Skin epidermis (tissue), 12 donors: ENCODE results near the gene ENPP3.
A peak's percentile ranks its signal among the peaks of the same experiment; 100 is the strongest.

Experiments
- H3K27ac ChIP-seq, 21 experiments: fragments of 200-600 bp; sonication (generic) in 11 of 21; one replicate each; pipeline ENCODE4 v1.5.0; 2020; ENCODE audit warnings: mild to moderate bottlenecking in 3 of 21, inconsistent platforms in 2 of 21, moderate library complexity in 2 of 21
- H3K4me3 ChIP-seq, 7 experiments: fragments of 200-600 bp; sonication (generic) in 2 of 7; one replicate each; pipeline ENCODE4 v1.5.0; 2020; ENCODE audit warnings: inconsistent platforms in 2 of 7, mild to moderate bottlenecking in 2 of 7, moderate library complexity in 1 of 7

The ENPP3 gene

DNA sequence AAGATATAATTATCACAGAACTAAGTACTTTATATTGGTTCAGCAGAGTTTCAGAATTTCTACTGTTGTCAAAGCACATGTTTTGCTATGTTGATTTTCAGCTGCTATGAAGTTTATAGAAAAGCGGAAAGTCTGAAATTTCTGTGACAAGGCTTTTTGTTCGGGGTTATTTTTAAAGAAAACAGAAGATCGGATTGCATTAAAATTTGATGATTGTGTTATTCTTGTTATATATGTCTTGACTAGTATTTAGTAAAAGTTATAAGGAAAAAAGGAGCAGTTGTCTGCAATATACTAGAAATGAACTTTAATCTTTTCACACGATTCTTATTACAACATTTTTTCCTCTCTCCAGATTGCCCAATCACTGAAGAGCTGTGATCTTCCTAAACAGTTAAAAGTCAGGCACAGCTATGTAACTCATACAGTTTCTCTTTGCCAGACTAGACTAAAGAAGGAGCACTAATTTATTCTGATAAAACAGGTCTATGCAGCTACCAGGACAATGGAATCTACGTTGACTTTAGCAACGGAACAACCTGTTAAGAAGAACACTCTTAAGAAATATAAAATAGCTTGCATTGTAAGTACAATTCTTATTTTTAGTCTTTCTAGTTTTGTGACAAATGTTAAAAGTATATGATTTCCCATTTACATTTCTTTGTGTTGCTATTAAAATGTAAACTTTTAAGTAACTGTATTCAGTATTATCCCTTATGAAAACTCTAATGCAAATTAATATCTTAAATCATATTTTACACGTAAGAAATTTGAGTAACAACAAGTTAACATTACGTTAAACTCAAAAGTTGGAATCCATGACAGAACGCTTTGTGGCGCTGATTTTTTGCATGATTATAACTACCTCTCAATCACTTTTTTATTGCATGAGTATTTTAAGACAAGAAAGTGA, at the start of gene ENPP3:
Gene ENPP3 (plus strand): TSS at position 423 of the 913 bp plus-strand sequence. CDS start 83 bp downstream, at position 506.
- Histone ChIP-seq H3K27ac (no peak within 1 kb of the TSS), H3K4me3 (no peak within 1 kb of the TSS)

DNA sequence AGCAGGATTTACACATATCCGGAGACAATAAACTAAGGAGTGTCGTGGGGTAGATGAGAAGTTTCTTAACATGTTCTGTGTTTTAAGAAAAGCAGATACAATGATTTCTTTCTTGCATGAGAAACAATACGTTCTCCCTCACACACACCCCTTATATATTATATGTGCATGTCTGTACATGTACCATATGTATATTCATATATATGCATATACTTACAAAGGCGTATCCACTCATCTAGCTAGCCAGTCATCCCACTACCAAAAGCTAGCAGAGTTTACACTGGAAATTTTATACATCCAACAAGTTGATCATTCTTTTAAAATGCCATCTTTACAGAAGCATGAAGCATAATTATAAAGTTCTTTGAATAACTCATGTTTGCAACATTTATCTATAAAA, 49.2 kb upstream of the ENPP3 start:
- Histone ChIP-seq H3K4me3 (no peak overlapping the region), H3K27ac (no peak overlapping the region)

DNA sequence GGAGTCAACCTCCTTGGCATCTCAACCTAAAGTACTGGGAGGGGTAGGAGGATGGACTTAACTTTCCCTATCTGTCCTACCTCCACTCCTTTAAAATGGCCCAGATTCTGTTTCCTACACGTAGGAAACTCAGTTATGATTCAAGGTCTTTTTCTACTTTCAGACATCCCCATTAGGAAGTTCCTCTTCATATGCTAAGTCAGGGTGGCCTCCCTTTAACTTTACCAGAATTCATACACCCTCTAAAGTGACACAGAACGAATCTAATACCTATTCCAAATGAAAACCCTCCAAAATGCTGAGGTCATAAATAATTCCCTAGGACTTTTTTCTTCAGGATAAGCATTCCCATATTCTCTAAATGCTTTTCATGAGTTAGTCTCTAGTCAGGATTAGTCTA, 48.5 kb upstream of the ENPP3 start:
- Histone ChIP-seq H3K4me3 (no peak overlapping the region), H3K27ac (no peak overlapping the region)

DNA sequence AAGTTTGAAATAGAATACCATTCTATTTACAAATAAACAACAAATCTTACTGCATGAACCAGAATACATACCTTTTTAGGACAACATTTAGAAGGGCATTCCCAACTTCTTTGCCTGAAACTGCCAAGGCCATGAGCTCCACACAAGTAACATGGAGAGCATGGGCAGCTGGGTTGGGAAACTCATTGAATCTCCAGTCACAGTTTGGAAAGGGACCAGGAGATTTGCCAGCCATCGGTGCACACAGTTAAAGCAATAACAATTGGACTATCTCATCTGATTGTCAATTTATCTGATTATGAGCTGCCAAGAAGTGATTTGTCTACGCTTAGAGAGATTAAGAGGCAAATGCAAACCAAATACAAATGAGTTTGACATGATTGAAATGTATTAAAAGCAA, 44.2 kb upstream of the ENPP3 start:
- Histone ChIP-seq H3K27ac (no peak overlapping the region), H3K4me3 (no peak overlapping the region)

DNA sequence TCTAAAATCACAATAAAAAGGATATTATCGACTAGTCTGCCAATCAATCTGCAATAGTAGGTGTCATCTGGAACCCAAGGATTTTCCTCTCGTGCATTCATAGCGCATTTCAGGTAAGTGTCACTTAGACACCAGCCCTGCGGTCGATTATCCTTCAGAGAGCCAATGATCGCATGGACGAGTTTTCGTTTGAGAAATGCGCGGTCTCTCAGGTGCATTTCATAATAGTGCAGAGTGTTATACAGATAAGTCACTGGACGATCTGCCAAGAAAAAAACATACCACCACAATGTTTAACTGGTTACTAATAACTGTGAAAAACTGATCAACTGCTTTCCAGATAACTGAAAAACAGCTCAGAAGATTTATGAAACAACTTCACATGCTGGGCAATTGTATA, 43.0 kb upstream of the ENPP3 start:
- Histone ChIP-seq H3K4me3 (no peak overlapping the region), H3K27ac (no peak overlapping the region)

DNA sequence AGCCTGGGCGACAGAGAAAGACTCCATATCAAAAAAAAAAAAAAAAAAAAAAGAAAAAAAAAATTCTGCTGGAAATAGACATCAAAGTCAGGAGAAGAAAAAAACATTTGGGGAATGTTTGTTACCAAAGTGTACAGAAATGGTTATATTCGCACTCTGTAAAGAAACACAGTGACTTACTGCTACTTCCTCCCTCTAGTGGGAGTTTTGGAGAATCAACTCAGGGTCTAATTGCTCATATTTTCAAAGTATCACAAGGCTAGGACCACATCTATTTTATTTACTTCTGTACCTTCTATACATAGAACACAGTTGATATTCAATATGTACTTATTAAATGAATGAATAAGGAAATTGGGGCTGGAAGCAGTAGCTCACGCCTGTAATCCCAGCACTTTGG, 39.7 kb upstream of the ENPP3 start:
- Histone ChIP-seq H3K4me3 (no peak overlapping the region), H3K27ac (no peak overlapping the region)

DNA sequence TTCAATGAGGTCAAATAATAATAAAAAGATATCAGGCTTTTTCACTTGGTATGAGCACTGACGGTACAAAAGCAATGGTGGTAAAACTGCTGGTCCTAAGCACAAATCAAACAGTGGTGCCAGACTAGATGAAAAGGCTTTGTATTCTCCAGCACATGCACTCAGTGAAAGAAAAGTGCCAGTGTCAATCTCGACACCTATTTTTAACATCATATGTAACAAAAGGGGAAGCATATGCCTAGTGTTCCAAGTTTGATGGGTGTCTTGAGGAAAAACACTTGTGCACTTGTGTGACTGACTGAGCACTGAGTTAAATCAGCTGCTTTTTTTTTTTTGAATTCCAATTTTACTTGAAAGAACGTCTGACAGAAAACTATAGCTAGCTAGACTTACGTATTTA, 36.4 kb upstream of the ENPP3 start:
- Histone ChIP-seq H3K4me3 (no peak overlapping the region), H3K27ac (no peak overlapping the region)

DNA sequence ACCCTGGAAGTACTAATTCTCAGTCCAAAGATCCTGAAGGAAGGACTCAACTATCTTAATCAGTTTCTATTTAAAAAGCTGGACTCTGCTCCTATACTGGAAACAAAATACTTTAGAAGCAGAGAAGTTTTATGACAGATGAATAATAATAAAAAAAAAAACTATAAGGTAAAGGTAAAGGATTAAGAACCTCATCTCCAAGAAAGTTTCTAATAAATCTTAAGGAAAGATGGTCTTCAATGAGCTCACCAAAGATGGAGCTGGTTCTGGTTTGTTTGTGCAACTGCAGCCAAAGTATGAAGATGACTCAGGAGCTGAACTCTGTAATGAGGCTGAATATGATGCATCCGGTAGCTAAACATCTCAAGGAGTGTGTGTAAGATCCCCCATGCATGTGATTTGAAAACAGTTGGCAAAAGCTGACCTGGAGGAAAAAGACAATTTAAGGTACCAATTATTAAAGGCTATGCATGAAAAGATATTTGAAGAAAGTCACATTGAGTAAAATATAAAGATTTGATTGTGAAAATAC, 34.3 kb upstream of the ENPP3 start:
- no peak overlapping the region for H3K27ac ChIP-seq

DNA sequence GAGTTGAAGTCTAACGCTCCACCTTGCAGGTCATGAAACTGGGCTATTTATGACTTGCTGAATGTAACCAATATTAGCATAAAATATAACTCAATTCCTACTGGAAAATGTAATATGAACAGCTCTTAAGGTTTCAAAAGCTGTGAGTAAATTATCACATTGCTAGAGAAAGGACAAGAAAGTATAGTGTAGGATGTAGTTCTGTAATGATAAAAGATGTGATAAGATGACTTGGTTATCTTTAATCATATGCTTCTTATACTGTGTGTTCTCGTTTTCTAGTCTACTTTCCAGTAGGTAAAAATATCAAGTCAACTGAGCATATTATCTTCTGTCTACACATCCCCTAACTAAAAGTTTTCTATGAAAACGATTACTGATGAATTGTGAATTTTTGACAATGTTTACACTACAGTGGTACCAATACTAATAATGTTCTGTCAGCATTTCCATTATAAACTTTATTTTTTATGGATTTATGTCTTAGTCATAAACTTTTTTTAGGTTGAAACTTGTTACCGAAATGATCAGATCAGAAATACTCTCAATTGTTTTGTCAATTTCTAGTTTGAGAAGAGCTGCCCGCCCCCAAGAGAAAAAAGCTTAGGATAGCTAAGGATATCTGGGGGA, 23.7 kb upstream of the ENPP3 start:
- Histone ChIP-seq H3K4me3 (no peak overlapping the region), H3K27ac (no peak overlapping the region)

More for the DNA sequence above, 34.3 kb upstream of the ENPP3 start:
- H3K4me3 ChIP-seq, result no peak overlapping the region

DNA sequence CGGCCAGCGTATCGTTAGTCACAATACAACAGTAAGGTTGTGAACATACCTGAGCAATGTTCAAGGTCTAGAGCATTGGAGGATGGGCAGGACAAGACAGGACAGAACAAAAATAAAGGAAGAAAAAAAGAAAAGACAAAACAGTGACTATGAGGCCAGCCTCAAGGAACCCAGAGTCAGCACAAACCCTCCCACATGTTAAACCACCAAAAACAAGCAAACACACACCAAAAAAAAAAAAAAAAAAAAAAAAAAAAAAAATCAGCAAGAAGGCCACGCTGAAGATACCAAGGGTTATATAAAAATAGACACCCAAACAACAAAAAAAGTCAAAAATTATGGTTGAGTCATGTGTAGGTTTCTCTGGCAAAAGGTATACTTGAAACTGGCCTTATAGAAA, 21.8 kb upstream of the ENPP3 start:
- Histone ChIP-seq H3K4me3 (no peak overlapping the region), H3K27ac (no peak overlapping the region)

- peak within 1 kb of the TSS; percentile 66 to 89 (median 75) for H3K4me3 ChIP-seq
- peak within 1 kb of the TSS in 20 of 21 experiments; percentile 61 to 90 (median 81) for H3K27ac ChIP-seq
Observed at GRCh38 chr6:131627724-131628682, 9.1 kb upstream of the ENPP3 start, which contains the start of gene MED23. Gene MED23 (minus strand): TSS chr6:131628242. CDS start chr6:131628049, 193 bp downstream.

DNA sequence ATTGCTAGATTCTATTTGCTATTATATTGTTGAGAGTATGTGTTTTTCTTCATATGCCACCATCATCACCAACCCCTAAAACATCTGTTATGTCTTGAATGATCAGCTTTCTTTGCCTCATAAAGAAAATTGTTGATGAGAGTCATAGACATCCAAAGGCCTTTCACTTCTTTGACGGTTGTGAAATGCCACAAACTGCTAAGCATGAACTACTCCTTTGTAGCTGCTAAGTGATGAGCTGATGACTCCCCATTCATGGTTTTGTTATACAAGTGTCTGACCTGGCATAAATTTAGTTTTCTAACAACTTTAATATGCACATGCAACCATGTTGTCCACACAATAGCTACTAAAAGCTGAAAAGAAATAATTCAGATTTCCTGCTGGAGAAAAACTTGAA, 8.4 kb upstream of the ENPP3 start:
- Histone ChIP-seq H3K4me3 (peak overlapping the region in 4 of 7 experiments; percentile 66 to 89 (median 74)), H3K27ac (peak overlapping the region in 14 of 21 experiments; percentile 29 to 90 (median 84))

GRCh38 chr6:131629651-131630050, 7.5 kb upstream of the ENPP3 start:
- no peak overlapping the region for H3K4me3 ChIP-seq
- peak overlapping the region in 1 of 21 experiments; percentile 35 for H3K27ac ChIP-seq

DNA sequence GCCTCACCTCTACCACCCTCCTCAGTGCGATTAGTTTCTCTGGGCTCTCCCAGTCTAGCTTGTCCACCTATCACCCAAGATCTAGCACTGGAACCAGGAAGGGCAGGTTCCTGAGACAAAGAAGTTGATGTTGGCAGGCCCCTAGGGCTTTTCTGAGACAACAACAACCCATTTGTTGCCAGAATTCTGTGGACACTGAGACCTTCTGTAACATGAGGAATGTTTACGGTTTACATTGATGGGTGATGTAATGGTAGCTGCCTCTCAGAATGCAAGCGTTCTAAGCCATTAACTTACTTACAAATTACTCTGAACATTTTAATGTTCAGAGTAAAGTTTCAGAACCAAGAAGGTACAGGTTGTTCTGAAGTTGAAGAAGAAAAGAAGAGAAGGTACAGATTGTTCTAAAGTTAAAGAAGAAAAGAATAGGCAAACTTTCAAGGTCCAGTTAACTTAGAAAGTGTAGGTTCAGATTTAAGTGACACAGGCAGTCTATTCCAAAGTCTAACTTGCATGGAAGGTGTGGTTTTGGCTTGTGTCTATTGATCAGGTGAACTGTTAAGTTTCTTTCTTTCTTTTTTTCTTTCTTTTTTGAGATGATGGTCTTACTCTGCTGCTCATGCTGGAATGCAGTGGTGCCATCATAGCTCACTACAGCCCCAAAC, 5.3 kb upstream of the ENPP3 start:
- H3K4me3 ChIP-seq, result no peak overlapping the region
- no peak overlapping the region for H3K27ac ChIP-seq

DNA sequence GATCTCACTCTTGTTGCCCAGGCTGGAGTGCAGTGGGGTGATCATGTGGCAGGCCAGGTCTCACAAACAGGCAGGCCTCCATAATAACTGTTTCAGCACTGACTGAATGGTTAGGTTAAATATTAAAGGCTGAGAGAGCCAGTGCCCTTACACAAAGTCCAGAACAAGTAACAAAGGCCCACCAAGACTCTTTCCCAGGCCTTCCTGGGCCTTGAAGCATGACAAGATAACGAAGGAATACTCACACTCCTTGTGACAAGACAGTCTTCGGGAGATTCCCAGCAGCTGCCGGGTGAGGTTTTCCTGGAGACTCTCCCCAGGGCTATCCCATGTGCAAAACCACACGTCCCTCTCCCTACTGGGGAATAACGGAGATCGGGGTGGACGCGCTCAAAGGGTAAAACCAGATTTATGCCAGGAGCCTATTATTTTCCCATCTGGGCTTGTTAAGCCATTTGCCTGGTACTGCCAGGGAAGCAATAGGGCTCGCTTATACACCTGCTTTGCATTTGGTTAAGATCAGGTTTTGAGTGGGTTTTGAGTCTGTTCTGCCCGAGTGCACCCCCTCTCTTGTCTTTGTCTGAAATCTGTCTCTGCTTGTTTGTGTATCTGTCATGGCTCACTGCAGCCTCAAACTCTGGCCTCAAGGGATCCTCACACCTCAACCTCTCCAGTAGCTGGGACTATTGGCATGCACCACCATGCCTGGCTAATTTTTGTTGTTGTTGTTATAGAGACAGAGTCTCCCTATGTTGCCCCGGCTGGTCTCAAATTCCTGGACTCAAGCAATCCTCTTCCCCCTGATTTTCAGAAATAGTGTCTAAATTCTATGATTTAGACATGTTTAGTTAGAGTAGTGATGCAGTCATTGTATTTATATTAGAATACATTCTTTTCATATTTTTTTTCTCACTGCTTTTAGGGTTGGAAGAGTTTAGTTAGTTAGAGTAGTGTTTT, 1.4 kb upstream of the ENPP3 start:
- no peak overlapping the region for H3K27ac ChIP-seq
- H3K4me3 ChIP-seq, result no peak overlapping the region

DNA sequence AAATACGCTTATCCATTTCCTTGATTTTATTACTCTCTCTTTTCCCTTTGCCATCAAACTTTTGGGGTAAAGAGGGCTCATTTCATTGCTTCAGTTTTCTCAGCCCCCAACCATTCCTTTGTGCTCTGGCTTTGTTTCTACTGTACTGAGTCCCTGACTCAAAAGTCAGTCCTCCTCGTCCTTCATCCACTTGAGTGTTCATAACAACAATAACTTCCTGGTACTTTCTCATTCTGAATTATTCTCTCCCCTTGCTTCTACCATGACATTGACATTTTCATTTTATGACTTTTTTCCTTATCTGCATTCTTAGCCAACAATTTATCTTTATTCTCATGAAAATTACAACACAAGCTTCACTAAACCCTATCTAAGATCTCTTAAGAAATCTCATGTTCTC, 911 bp downstream of the ENPP3 start:
- H3K4me3 ChIP-seq, result peak overlapping the region in 1 of 7 experiments; percentile 7
- H3K27ac ChIP-seq, result no peak overlapping the region

GRCh38 chr6:131640100-131640499, 3.0 kb downstream of the ENPP3 start:
- Histone ChIP-seq H3K27ac (no peak overlapping the region), H3K4me3 (no peak overlapping the region)

DNA sequence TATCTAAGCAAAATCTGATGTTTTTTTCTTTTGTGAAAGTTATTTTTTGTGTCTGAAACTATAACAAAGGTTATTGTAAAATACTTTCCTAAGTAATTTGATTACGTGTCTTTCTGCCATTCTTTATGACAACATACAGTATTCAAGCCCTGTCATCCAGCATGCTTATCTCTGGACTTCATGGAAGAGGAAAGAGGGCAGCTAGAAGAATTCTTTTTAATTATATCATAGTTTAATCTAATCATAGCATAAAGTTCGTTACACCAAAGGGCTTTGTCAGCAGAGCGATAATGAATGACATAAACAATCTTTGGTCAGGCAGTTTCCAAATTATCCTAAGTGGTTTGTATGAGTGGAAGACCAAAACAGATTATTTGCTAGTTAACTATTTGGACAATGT, 3.5 kb downstream of the ENPP3 start:
- no peak overlapping the region for H3K27ac ChIP-seq
- H3K4me3 ChIP-seq, result no peak overlapping the region
